ENCODE results near the gene CALHM6.

Gene CALHM6

DNA sequence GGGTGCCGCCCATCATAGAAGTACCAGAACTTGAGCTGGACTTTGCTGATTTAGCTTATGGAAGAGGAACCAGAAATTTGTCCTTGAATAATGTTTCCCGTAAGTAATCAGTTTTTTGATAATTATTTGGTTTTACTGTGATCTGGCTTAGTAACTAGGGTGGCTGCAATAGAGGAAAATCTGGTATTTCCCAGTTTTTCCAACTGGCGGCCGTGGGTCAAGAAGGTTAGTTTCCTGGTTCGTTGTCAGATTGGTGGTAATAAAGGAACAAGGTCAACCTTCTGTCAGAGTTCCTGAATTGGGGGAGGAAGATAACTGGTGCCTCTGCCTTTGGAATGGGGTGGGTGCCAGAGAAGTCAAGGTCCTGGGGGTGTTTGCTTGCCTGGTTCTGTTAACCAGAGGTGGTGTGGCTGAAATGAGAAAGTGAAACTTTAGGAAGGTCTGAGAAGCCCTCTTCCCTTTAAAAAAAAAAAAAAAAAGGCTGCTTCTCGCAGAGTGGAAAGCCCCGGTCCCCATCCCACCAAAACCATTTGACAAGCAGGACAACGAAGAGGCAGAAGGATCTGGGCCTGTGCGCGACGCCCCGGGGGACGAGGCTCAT, at the start of gene CALHM6:
TSS of gene CALHM6 (plus strand) at position 45 of the 601 bp plus-strand sequence. CDS start at position 600, 555 bp downstream.
- no peak for DNase-seq (ENCODE audit: low read depth)

- DNase-seq (ENCODE audit: low read depth) = no peak
These were observed 48.9 kb upstream of the CALHM6 start for GRCh38 chr6:116412270-116412669.

- no peak for DNase-seq (ENCODE audit: low read depth)
These were observed 47.8 kb upstream of the CALHM6 start for GRCh38 chr6:116413357-116413756.

GRCh38 chr6:116417661-116418060, 43.5 kb upstream of the CALHM6 start:
- DNase-seq (ENCODE audit: low read depth) = no peak

- DNase-seq (ENCODE audit: low read depth) = no peak
These were observed 41.9 kb upstream of the CALHM6 start for GRCh38 chr6:116419069-116419786.

- DNase-seq (ENCODE audit: low read depth) = no peak
These were observed 40.8 kb upstream of the CALHM6 start for GRCh38 chr6:116420341-116420740.

DNA sequence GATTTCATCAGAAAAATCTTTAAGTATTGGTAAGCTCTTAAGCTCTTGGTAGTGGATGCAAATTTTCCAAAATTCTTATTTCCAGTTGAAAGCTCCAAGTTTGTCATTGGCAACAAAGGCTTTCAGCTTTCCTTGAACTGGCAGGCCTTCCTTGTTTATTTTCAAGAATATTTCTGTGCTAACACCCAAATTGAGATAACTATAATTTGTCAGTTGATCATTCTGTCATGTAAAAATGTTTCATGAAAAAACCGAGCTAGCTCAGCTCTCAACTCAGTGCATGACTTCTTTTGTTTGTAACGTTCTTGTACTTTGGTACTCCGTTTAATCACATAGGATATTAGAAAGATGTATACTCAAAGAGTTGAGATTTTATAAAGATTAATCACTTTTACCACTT, 38.9 kb upstream of the CALHM6 start:
- no peak for DNase-seq (ENCODE audit: low read depth)

DNA sequence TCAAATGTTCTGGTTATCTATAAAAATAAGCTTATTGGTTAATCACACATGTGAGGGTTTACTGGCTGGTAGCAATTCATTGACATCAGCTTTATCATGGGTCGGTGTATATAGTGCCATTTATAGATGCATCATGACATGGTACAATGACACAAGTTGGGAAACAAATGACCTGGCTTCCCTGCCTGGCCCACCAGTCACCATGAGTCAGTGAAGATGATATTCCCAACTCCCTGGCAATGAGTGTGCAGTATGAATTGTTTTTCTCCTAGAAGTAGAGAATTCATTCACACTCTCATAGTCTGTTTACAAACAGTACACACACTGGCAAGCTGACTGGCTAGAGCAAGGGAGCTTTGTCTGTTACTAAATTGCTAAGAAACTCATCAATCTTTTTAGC, 37.2 kb upstream of the CALHM6 start:
- no peak for DNase-seq (ENCODE audit: low read depth)

GRCh38 chr6:116426551-116426950, 34.6 kb upstream of the CALHM6 start:
- no peak for DNase-seq (ENCODE audit: low read depth)

GRCh38 chr6:116429111-116429510, 32.1 kb upstream of the CALHM6 start:
- no peak for DNase-seq (ENCODE audit: low read depth)

GRCh38 chr6:116430860-116431259, 30.3 kb upstream of the CALHM6 start:
- DNase-seq (ENCODE audit: low read depth) = no peak

GRCh38 chr6:116431964-116432595, 29.1 kb upstream of the CALHM6 start:
- DNase-seq (ENCODE audit: low read depth) = no peak

- DNase-seq (ENCODE audit: low read depth) = no peak
These were observed 27.9 kb upstream of the CALHM6 start for GRCh38 chr6:116433206-116433712.

GRCh38 chr6:116434056-116434725, 27.0 kb upstream of the CALHM6 start:
- DNase-seq (ENCODE audit: low read depth) = no peak

DNA sequence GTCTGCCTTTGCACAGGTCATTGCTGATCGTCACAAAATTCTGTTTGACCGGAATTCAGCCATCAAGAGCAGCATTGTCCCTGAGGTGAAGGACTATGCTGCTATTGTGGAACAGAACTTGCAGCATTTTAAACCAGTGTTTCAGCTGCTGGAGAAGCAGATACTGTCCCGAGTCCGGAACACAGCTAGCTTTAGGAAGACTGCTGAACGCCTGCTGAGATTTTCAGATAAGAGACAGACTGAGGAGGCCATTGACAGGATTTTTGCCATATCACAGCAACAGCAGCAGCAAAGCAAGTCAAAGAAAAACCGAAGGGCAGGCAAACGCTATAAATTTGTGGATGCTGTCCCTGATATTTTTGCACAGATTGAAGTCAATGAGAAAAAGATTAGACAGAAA, 24.6 kb upstream of the CALHM6 start:
- DNase-seq (ENCODE audit: low read depth) = no peak

DNA sequence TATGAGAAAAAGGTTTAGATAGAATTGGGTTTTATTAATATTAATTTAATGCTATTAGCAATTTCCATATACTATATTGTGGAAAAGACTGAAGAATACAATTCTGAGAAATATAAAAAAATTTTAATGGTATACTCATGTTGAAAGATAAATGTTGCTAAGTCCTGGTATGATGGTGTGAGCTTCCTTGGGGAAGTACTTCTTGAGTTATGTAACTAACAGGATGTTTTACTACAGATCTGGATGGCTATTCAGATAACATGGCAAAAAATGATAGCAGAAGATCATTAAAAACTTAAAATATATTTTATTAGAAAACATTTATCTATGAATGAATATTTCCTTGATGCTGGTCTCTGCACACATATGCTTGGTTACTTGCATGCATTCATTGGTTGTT, 23.5 kb upstream of the CALHM6 start:
- DNase-seq (ENCODE audit: low read depth) = no peak

GRCh38 chr6:116438590-116439448, 22.4 kb upstream of the CALHM6 start:
- no peak for DNase-seq (ENCODE audit: low read depth)

- no peak for DNase-seq (ENCODE audit: low read depth)
These were observed 21.6 kb upstream of the CALHM6 start for GRCh38 chr6:116439522-116440051.

GRCh38 chr6:116443105-116443504, 18.1 kb upstream of the CALHM6 start:
- no peak for DNase-seq (ENCODE audit: low read depth)

GRCh38 chr6:116444092-116444491, 17.1 kb upstream of the CALHM6 start:
- DNase-seq (ENCODE audit: low read depth) = no peak

GRCh38 chr6:116444575-116444974, 16.6 kb upstream of the CALHM6 start:
- DNase-seq (ENCODE audit: low read depth) = no peak

Data from stimulated activated CD8-positive, alpha-beta memory T cell treated with anti-CD3 and anti-CD28 coated beads, Interleukin-12 subunit alpha, Interleukin-12 subunit beta, amount 100 ng/mL, for 1 hour (primary cell).